ENCODE results near the gene BLOC1S5. TPM values are rescaled to one million over a fixed set of nuclear protein-coding genes. Genes with fewer than 3 reads are reported as not detected.

The BLOC1S5 gene
- total RNA-seq, 1 experiment from 2014 or later, result 16.1 TPM

DNA sequence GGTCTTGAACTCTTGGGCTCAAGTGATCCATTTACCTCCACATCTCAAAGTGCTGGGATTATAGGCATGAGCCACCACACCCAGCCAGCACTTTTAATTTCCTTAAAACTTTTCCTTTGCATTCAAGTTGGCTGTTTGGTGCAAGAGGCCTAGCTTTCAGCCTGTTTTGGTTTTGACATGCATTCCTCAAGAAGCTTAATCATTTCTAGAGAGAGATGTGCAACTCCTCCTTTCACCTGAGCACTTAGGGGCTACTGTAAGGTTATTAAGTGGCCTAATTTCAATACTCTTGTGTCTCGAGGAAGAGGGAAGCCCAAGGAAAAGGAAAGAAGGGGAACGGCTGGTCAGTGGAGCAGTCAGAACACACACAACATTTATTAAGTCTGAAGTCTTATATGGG lies 13.8 kb upstream of the BLOC1S5 start:
- no peak for DNase-seq
- Histone ChIP-seq H4K20me1 (ENCODE audit: insufficient read depth) (no peaks in the 10 kb centered on the region), H2AFZ (no peak overlapping the region), H3K9me2 (ENCODE audit: insufficient read depth) (no peaks in the 10 kb centered on the region), H3K4me1 (replicated peaks; ENCODE audit: insufficient read depth) (peaks cover 30% of the 10 kb centered on the region), H3K36me3 (ENCODE audit: low read depth) (peaks cover 16% of the 10 kb centered on the region), H3K4me2 (no peak overlapping the region), H3K79me2 (ENCODE audit: low read depth) (peaks cover 22% of the 10 kb centered on the region), H3K4me3 (no peak overlapping the region), H3K27ac (no peak overlapping the region), H3K27me3 (ENCODE audit: insufficient read depth, low read depth) (no peaks in the 10 kb centered on the region), H3F3A (ENCODE audit: insufficient read depth, low read depth) (peaks cover 26% of the 10 kb centered on the region), H3K9me3 (ENCODE audit: insufficient read depth, low read depth) (no peaks in the 10 kb centered on the region)
- ChIA-PET POLR2A (ENCODE audit: unreplicated experiment) (no interaction called here), CTCF (no interaction called here)
- TF ChIP-seq, protein P1, sequence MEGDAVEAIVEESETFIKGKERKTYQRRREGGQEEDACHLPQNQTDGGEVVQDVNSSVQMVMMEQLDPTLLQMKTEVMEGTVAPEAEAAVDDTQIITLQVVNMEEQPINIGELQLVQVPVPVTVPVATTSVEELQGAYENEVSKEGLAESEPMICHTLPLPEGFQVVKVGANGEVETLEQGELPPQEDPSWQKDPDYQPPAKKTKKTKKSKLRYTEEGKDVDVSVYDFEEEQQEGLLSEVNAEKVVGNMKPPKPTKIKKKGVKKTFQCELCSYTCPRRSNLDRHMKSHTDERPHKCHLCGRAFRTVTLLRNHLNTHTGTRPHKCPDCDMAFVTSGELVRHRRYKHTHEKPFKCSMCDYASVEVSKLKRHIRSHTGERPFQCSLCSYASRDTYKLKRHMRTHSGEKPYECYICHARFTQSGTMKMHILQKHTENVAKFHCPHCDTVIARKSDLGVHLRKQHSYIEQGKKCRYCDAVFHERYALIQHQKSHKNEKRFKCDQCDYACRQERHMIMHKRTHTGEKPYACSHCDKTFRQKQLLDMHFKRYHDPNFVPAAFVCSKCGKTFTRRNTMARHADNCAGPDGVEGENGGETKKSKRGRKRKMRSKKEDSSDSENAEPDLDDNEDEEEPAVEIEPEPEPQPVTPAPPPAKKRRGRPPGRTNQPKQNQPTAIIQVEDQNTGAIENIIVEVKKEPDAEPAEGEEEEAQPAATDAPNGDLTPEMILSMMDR (conservative IDR thresholded peaks at IDR 0.05), result no peak
- TF ChIP-seq EZH2 (IDR thresholded peaks at IDR 0.05; ENCODE audit: low read depth), result no peak
- intact Hi-C loops (cut with micrococcal nuclease; ENCODE audit: unreplicated experiment), result no loop called here
- BruUV-seq (replicated peaks), result no TSS peak

GRCh38 chr6:8075704-8076103 lies 11.5 kb upstream of the BLOC1S5 start:
- Histone ChIP-seq H3K4me1 (replicated peaks; ENCODE audit: insufficient read depth) (peaks cover 10% of the 10 kb centered on the region), H3K9me2 (ENCODE audit: insufficient read depth) (no peaks in the 10 kb centered on the region), H3K9me3 (ENCODE audit: insufficient read depth, low read depth) (no peaks in the 10 kb centered on the region), H3K79me2 (ENCODE audit: low read depth) (peaks cover 8% of the 10 kb centered on the region; the same call in 1 of the 2 replicates), H3F3A (ENCODE audit: insufficient read depth, low read depth) (peaks cover 13% of the 10 kb centered on the region), H3K4me2 (no peak overlapping the region), H3K27ac (no peak overlapping the region), H3K36me3 (ENCODE audit: low read depth) (peaks cover 8% of the 10 kb centered on the region; the same call in 1 of the 2 replicates), H2AFZ (no peak overlapping the region), H3K4me3 (no peak overlapping the region), H4K20me1 (ENCODE audit: insufficient read depth) (no peaks in the 10 kb centered on the region), H3K27me3 (ENCODE audit: insufficient read depth, low read depth) (no peaks in the 10 kb centered on the region)
- ChIA-PET CTCF (no interaction called here), POLR2A (ENCODE audit: unreplicated experiment) (no interaction called here)
- TF ChIP-seq, protein P1 (conservative IDR thresholded peaks at IDR 0.05), result no peak
- no peak for TF ChIP-seq EZH2 (IDR thresholded peaks at IDR 0.05; ENCODE audit: low read depth)
- no TSS peak for BruUV-seq (replicated peaks)
- no peak for DNase-seq
- intact Hi-C loops (cut with micrococcal nuclease; ENCODE audit: unreplicated experiment), result no loop called here

GRCh38 chr6:8075185-8075584 lies 11.0 kb upstream of the BLOC1S5 start:
- CTCF ChIA-PET, result no interaction called here

More at GRCh38 chr6:8075185-8075584, 11.0 kb upstream of the BLOC1S5 start:
- H3K27ac ChIP-seq, result no peak overlapping the region
- H3K4me3 ChIP-seq, result no peak overlapping the region
- no peak overlapping the region for H2AFZ ChIP-seq
- no peaks in the 10 kb centered on the region for H3K9me2 ChIP-seq (ENCODE audit: insufficient read depth)
- peaks cover 9% of the 10 kb centered on the region; the same call in 1 of the 2 replicates for H3F3A ChIP-seq (ENCODE audit: insufficient read depth, low read depth)
- peaks cover 8% of the 10 kb centered on the region; the same call in 1 of the 2 replicates for H3K36me3 ChIP-seq (ENCODE audit: low read depth)
- no peaks in the 10 kb centered on the region for H3K9me3 ChIP-seq (ENCODE audit: insufficient read depth, low read depth)
- no peak overlapping the region for H3K4me2 ChIP-seq
- peaks cover 8% of the 10 kb centered on the region; the same call in 1 of the 2 replicates for H3K79me2 ChIP-seq (ENCODE audit: low read depth)
- H4K20me1 ChIP-seq (ENCODE audit: insufficient read depth), result no peaks in the 10 kb centered on the region
- no TSS peak for BruUV-seq (replicated peaks)
- peaks cover 6% of the 10 kb centered on the region for H3K4me1 ChIP-seq (replicated peaks; ENCODE audit: insufficient read depth)
- no peak for DNase-seq
- TF ChIP-seq, protein P1 (conservative IDR thresholded peaks at IDR 0.05), result no peak
- no peak for TF ChIP-seq EZH2 (IDR thresholded peaks at IDR 0.05; ENCODE audit: low read depth)
- intact Hi-C loops (cut with micrococcal nuclease; ENCODE audit: unreplicated experiment), result no loop called here
- POLR2A ChIA-PET (ENCODE audit: unreplicated experiment), result no interaction called here
- no peaks in the 10 kb centered on the region for H3K27me3 ChIP-seq (ENCODE audit: insufficient read depth, low read depth)

All from PC-9 (cell line).